ENCODE results near the gene TBCCD1. TPM values are rescaled to one million over a fixed set of nuclear protein-coding genes. Genes with fewer than 3 reads are reported as not detected.
A peak's percentile ranks its signal among the peaks of the same experiment; 100 is the strongest.

The TBCCD1 gene
- total RNA-seq, 1 experiment from 2014 or later: 7.4 TPM

DNA sequence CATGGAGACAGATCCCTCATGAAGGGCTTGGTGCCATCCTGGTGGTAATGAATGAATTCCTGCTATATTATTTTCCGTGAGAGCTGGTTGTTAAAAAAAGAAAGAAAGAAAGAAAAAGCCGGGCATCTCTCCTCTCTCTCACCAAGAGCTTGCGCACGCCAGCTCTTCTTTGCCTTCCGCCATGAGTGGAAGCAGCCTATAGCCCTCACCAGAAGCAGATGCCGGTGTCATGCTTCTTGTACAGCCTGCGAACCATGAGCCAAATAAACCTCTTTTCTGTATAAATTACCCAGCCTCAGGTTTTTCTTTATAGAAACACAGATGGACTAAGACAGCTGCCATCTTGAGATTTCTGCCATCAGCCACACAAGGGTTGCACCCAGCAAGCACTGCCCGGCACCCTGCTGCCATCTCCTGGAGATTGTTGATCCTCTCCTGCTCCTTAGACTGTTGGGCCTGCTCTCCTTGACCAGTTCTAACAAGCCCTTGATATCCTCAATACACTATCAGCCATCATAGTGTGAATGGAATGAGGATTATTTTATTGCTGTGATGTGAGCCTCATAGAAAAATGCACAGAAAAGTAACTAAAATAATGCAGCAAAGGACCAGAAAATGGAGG is 42.2 kb upstream of the TBCCD1 start:
- Mint-ChIP-seq H3K4me3 (no peak overlapping the region), H3K27me3 (ENCODE audit: low read depth) (peaks cover 3% of the 10 kb centered on the region; the same call in 1 of the 2 replicates), H3K36me3 (ENCODE audit: insufficient read depth in 1 of 3, low read depth in 3 of 3) (no peaks in the 10 kb centered on the region; a peak in 1 of 7 replicates), H3K27ac (no peak overlapping the region; a peak in 1 of 7 replicates), H3K9me3 (no peaks in the 10 kb centered on the region), H3K4me1 (peaks cover under 1 to 1% of the 10 kb centered on the region in 2 experiments; a peak in 3 of 4 replicates)
- no peak overlapping the region for H3K27ac ChIP-seq (ENCODE audit: insufficient read length, low read depth, low read length)
- no peaks in the 10 kb centered on the region for H3K79me1 ChIP-seq (ENCODE audit: insufficient read depth, low read depth, low read length, poor library complexity, severe bottlenecking)
- no peak overlapping the region for H3K9ac ChIP-seq (ENCODE audit: extremely low read depth, insufficient read length, low read length)
- no peak overlapping the region for H3T11ph ChIP-seq (ENCODE audit: low read length)
- H4K5ac ChIP-seq (ENCODE audit: insufficient read length, low read depth, low read length): no peak overlapping the region
- H3K18ac ChIP-seq (ENCODE audit: insufficient read length, low read depth, low read length): no peak overlapping the region
- no peaks in the 10 kb centered on the region for H3K79me2 ChIP-seq (ENCODE audit: insufficient read depth, low read length)
- no peaks in the 10 kb centered on the region for H3K23me2 ChIP-seq (ENCODE audit: insufficient read length, low read depth, low read length, poor library complexity, severe bottlenecking)
- no peak overlapping the region for H2BK15ac ChIP-seq (ENCODE audit: low read depth, low read length)
- TF ChIP-seq, protein P1, sequence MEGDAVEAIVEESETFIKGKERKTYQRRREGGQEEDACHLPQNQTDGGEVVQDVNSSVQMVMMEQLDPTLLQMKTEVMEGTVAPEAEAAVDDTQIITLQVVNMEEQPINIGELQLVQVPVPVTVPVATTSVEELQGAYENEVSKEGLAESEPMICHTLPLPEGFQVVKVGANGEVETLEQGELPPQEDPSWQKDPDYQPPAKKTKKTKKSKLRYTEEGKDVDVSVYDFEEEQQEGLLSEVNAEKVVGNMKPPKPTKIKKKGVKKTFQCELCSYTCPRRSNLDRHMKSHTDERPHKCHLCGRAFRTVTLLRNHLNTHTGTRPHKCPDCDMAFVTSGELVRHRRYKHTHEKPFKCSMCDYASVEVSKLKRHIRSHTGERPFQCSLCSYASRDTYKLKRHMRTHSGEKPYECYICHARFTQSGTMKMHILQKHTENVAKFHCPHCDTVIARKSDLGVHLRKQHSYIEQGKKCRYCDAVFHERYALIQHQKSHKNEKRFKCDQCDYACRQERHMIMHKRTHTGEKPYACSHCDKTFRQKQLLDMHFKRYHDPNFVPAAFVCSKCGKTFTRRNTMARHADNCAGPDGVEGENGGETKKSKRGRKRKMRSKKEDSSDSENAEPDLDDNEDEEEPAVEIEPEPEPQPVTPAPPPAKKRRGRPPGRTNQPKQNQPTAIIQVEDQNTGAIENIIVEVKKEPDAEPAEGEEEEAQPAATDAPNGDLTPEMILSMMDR (conservative IDR thresholded peaks at IDR 0.05): peak; percentile 16; the same call in 2 of the 3 replicates
- no peak overlapping the region for H3K56ac ChIP-seq (ENCODE audit: insufficient read length, low read depth, low read length)
- H2AK5ac ChIP-seq (ENCODE audit: insufficient read length, low read length): no peak overlapping the region
- no peak overlapping the region for H3K4ac ChIP-seq (ENCODE audit: low read depth, low read length)
- no peaks in the 10 kb centered on the region for H3K9me3 ChIP-seq (ENCODE audit: control insufficient read depth, low read depth, low read length)
- no peak overlapping the region for H2BK20ac ChIP-seq (ENCODE audit: low read depth, low read length, poor library complexity, severe bottlenecking)
- no peaks in the 10 kb centered on the region for H3K4me1 ChIP-seq (ENCODE audit: insufficient read depth, low read length)
- WGBS (ENCODE audit: extremely low coverage, insufficient read length, low lambda C conversion rate): no CpG with 5 or more reads among the region's 8 CpGs
- no peak overlapping the region for H3K4me2 ChIP-seq (ENCODE audit: insufficient read depth, insufficient read length, low read length)
- H2BK120ac ChIP-seq (ENCODE audit: low read depth, low read length, poor library complexity, severe bottlenecking): no peak overlapping the region
- H4K20me1 ChIP-seq (ENCODE audit: control insufficient read depth, insufficient read depth, insufficient read length): no peaks in the 10 kb centered on the region
- no peak overlapping the region for H4K8ac ChIP-seq (replicated peaks; ENCODE audit: insufficient read length, low read depth, low read length)
- no peak overlapping the region for H3K23ac ChIP-seq (ENCODE audit: insufficient read length, low read depth, low read length)
- no peak overlapping the region for H3K14ac ChIP-seq (ENCODE audit: insufficient read depth, low read length)
- H2BK12ac ChIP-seq (ENCODE audit: insufficient read length, low read depth, low read length): no peak overlapping the region
- H2BK5ac ChIP-seq (ENCODE audit: insufficient read length, low read length): no peak overlapping the region
- no peak overlapping the region for H2AFZ ChIP-seq (ENCODE audit: low read length)
- no peak for DNase-seq
- no peak overlapping the region for H4K91ac ChIP-seq (ENCODE audit: insufficient read length, low read depth, low read length)
- no peaks in the 10 kb centered on the region for H3K27me3 ChIP-seq (ENCODE audit: insufficient read depth, low read length)

Measured in H9 (cell line).